ENCODE measurements around the gene ERBB4.

DNA sequence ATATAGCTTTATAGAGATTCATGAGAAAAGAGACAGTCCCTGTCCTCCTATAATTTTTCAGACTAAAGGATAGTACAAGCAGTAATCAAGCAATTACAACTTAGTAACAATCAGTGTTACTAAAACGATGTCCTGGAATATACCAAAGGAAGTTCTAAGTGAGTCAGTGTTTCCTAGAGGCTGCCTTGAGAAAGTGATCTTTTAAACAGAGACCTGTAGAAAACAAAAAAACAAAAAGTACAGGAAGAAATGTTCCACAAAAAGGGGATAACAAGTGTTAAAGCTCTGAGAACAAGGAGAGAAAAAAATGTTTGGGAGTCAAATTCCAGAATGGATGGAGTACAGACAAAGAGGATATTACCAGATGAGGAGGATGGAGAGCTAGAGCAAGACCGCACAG, 556.4 kb downstream of the ERBB4 start:
- TF ChIP-seq, protein P1, sequence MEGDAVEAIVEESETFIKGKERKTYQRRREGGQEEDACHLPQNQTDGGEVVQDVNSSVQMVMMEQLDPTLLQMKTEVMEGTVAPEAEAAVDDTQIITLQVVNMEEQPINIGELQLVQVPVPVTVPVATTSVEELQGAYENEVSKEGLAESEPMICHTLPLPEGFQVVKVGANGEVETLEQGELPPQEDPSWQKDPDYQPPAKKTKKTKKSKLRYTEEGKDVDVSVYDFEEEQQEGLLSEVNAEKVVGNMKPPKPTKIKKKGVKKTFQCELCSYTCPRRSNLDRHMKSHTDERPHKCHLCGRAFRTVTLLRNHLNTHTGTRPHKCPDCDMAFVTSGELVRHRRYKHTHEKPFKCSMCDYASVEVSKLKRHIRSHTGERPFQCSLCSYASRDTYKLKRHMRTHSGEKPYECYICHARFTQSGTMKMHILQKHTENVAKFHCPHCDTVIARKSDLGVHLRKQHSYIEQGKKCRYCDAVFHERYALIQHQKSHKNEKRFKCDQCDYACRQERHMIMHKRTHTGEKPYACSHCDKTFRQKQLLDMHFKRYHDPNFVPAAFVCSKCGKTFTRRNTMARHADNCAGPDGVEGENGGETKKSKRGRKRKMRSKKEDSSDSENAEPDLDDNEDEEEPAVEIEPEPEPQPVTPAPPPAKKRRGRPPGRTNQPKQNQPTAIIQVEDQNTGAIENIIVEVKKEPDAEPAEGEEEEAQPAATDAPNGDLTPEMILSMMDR (IDR thresholded peaks at IDR 0.05; ENCODE audit: insufficient read depth, low read depth, low read length), result no peak
- no peak for TF ChIP-seq EZH2 (IDR thresholded peaks at IDR 0.05; ENCODE audit: insufficient read depth, low read length)

Data from astrocyte (in vitro differentiated cells and primary cell).